ENCODE measurements around the gene GRIA3.
A peak's percentile ranks its signal among the peaks of the same experiment; 100 is the strongest.

GRIA3 gene

DNA sequence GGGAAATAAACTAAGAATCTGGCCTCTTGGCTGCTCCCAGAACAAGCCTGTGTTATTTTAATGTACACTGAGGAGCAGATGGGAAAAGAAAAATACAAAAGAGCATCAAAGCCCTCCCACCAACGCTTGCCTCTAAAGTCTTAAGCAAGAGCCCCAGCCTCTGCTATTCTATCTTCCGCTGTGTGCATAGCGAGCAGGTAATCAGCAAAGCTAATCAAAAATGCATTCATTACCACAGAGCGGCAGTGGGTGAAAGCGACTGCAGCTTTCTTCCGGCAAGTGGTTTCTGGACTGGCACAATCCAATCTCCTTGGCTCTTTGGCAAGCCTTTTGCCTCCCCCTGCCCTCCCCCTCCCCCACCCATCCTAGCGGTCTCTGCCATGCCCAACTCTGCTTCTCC, 13.5 kb upstream of the GRIA3 start:
- TF ChIP-seq, protein P1, sequence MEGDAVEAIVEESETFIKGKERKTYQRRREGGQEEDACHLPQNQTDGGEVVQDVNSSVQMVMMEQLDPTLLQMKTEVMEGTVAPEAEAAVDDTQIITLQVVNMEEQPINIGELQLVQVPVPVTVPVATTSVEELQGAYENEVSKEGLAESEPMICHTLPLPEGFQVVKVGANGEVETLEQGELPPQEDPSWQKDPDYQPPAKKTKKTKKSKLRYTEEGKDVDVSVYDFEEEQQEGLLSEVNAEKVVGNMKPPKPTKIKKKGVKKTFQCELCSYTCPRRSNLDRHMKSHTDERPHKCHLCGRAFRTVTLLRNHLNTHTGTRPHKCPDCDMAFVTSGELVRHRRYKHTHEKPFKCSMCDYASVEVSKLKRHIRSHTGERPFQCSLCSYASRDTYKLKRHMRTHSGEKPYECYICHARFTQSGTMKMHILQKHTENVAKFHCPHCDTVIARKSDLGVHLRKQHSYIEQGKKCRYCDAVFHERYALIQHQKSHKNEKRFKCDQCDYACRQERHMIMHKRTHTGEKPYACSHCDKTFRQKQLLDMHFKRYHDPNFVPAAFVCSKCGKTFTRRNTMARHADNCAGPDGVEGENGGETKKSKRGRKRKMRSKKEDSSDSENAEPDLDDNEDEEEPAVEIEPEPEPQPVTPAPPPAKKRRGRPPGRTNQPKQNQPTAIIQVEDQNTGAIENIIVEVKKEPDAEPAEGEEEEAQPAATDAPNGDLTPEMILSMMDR (IDR thresholded peaks at IDR 0.05; ENCODE audit: poor library complexity, severe bottlenecking) = no peak
- ATAC-seq (ENCODE audit: low read depth) (no peak), DNase-seq (ENCODE audit: low spot score) (no peak)
- H3K36me3 ChIP-seq (ENCODE audit: low read depth) = no peaks in the 10 kb centered on the region
- H3K4me3 ChIP-seq (ENCODE audit: severe bottlenecking) = no peak overlapping the region
- no peaks in the 10 kb centered on the region for H3K27me3 ChIP-seq (ENCODE audit: insufficient read depth, poor library complexity, severe bottlenecking)
- no peaks in the 10 kb centered on the region for H3K9me3 ChIP-seq (ENCODE audit: severe bottlenecking)
- H3K27ac ChIP-seq (ENCODE audit: poor library complexity, severe bottlenecking) = no peak overlapping the region
- H3K4me1 ChIP-seq (ENCODE audit: insufficient read depth, poor library complexity, severe bottlenecking) = no peaks in the 10 kb centered on the region

DNA sequence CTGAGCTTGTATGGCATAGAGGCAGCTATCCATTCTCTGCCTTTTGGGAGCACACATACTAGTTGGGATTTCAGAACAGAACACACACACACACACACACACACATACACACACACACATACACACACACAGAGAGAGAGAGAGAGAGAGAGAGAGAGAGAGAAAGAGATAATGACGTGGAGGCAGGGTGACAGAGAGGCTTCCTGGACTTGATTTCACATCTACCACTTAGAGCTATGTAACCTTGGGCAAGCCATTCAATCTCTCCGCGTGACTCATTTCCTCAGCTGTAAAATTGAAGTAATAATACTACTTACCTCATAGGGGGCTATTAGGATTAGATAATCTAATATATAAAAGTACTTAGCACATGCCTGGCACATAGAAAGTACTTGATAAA, 12.3 kb upstream of the GRIA3 start:
- TF ChIP-seq, protein P1 (IDR thresholded peaks at IDR 0.05; ENCODE audit: poor library complexity, severe bottlenecking) = no peak
- no peaks in the 10 kb centered on the region for H3K9me3 ChIP-seq (ENCODE audit: severe bottlenecking)
- no peak for DNase-seq (ENCODE audit: low spot score)
- H3K36me3 ChIP-seq (ENCODE audit: low read depth) = no peaks in the 10 kb centered on the region
- ATAC-seq (ENCODE audit: low read depth) = peak; percentile 19; the same call in 1 of the 3 replicates
- no peaks in the 10 kb centered on the region for H3K4me1 ChIP-seq (ENCODE audit: insufficient read depth, poor library complexity, severe bottlenecking)
- no peaks in the 10 kb centered on the region for H3K27me3 ChIP-seq (ENCODE audit: insufficient read depth, poor library complexity, severe bottlenecking)
- no peak overlapping the region for H3K27ac ChIP-seq (ENCODE audit: poor library complexity, severe bottlenecking)
- H3K4me3 ChIP-seq (ENCODE audit: severe bottlenecking) = no peak overlapping the region

DNA sequence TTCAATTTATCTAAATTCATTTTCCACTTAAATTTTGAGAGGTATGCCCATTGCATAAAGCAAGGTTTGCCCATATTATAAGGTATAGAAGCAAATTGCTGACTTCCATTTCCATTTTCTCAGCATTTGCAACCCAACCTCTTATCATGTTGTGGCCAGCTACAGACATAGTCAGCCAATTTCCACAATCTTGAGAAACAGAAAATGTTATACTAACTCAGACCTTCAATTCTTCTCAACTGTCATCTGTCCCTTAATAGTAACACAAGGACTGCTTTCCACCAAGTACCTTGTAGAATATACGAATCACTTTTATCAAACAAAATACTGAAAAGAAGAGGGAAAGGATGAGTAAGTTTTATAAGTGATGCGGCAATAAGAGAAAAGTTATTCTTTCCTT, 11.2 kb upstream of the GRIA3 start:
- Histone ChIP-seq H3K27me3 (ENCODE audit: insufficient read depth, poor library complexity, severe bottlenecking) (no peaks in the 10 kb centered on the region), H3K27ac (ENCODE audit: poor library complexity, severe bottlenecking) (no peak overlapping the region), H3K9me3 (ENCODE audit: severe bottlenecking) (no peaks in the 10 kb centered on the region), H3K4me1 (ENCODE audit: insufficient read depth, poor library complexity, severe bottlenecking) (no peaks in the 10 kb centered on the region), H3K36me3 (ENCODE audit: low read depth) (no peaks in the 10 kb centered on the region), H3K4me3 (ENCODE audit: severe bottlenecking) (no peak overlapping the region)
- ATAC-seq (ENCODE audit: low read depth) (no peak), DNase-seq (ENCODE audit: low spot score) (no peak)
- TF ChIP-seq, protein P1 (IDR thresholded peaks at IDR 0.05; ENCODE audit: poor library complexity, severe bottlenecking) = no peak

DNA sequence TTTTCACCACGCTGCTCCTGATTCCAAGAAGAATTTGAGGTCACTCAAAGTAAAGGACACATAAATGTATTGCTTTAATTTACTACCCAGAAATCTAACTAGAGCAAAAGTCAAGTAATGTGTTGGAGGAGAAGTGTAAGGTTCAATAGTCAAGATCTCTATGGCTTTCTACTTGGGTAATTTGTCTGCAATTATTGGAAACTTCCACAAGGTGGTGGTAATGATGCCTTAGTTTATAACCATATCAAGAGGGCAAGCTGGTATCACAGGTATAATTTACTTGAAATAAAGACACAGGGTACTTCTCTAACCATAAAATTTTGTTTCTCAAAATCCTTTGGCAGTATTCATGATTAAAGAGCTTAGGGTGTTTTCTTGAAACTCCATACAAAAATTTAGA, 10.2 kb upstream of the GRIA3 start:
- Histone ChIP-seq H3K27ac (ENCODE audit: poor library complexity, severe bottlenecking) (no peak overlapping the region), H3K27me3 (ENCODE audit: insufficient read depth, poor library complexity, severe bottlenecking) (no peaks in the 10 kb centered on the region), H3K9me3 (ENCODE audit: severe bottlenecking) (no peaks in the 10 kb centered on the region), H3K36me3 (ENCODE audit: low read depth) (no peaks in the 10 kb centered on the region), H3K4me3 (ENCODE audit: severe bottlenecking) (no peak overlapping the region), H3K4me1 (ENCODE audit: insufficient read depth, poor library complexity, severe bottlenecking) (no peaks in the 10 kb centered on the region)
- TF ChIP-seq, protein P1 (IDR thresholded peaks at IDR 0.05; ENCODE audit: poor library complexity, severe bottlenecking) = peak; percentile 5
- DNase-seq (ENCODE audit: low spot score) = no peak
- ATAC-seq (ENCODE audit: low read depth) = no peak

DNA sequence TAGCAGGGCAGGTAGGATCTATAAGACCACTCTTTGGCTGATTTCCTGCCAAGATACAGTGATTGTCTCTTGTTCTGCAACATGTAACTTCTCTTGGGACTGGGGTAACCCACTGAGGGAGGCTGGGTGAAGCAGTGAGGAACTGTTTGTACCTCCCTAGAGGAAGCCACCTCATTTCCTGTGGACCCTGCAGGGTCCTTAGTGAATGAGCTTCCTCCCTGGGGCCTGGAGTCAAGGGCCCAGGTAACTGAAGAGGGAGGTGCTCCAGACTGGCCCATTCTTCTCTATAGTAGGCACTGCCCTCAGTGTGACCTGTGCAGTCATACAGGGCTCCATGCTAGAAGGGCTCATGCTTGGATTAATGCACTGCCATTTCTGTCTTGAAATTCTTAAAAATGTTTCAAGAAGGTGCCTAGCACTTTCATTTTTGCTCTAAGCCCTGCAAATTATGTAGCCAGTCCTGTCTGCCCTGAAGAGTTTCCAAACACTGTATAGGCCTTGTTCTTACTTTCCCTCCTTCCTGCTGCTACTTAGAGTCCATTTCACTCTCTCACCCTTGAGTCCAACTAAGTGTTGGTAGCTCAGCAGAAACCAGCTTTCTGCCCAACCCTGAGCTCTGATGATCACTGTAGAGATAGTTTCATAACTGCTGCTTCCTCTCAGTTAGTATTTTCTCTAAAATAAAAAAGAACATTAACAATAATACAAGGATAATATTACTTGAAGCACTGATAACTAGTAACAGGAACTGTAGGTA, 8.5 kb upstream of the GRIA3 start:
- H3K4me1 ChIP-seq (ENCODE audit: insufficient read depth, poor library complexity, severe bottlenecking) = no peaks in the 10 kb centered on the region
- H3K27ac ChIP-seq (ENCODE audit: poor library complexity, severe bottlenecking) = no peak overlapping the region
- no peak for ATAC-seq (ENCODE audit: low read depth)

More for the DNA sequence above, 8.5 kb upstream of the GRIA3 start:
- Histone ChIP-seq H3K4me3 (ENCODE audit: severe bottlenecking) (no peak overlapping the region), H3K9me3 (ENCODE audit: severe bottlenecking) (no peaks in the 10 kb centered on the region), H3K27me3 (ENCODE audit: insufficient read depth, poor library complexity, severe bottlenecking) (no peaks in the 10 kb centered on the region), H3K36me3 (ENCODE audit: low read depth) (no peaks in the 10 kb centered on the region)
- TF ChIP-seq, protein P1 (IDR thresholded peaks at IDR 0.05; ENCODE audit: poor library complexity, severe bottlenecking) = no peak
- no peak for DNase-seq (ENCODE audit: low spot score)
